Mesendoderm (in vitro differentiated cells): ENCODE measurements around the gene PPP4R1.
A peak's percentile ranks its signal among the peaks of the same experiment; 100 is the strongest.

Experiments used
- DNase-seq: peaks from one replicate; pipeline ENCODE4 v3.0.0; 2013
- H2AK5ac ChIP-seq: 2 replicates; pipeline ENCODE4 v1.6.1; 2013; ENCODE audit warnings: low read length, inconsistent platforms
- H2BK120ac ChIP-seq: 2 replicates; pipeline ENCODE4 v1.6.1; 2013; ENCODE audit warnings: low read depth, mild to moderate bottlenecking, low read length, moderate library complexity, mixed read lengths
- H2BK15ac ChIP-seq: replicated peaks from 2 replicates; pipeline ENCODE4 v1.6.1; 2013; ENCODE audit warnings: low read depth, mild to moderate bottlenecking, moderate library complexity
- H2BK5ac ChIP-seq: 2 replicates; pipeline ENCODE4 v1.6.1; 2013; ENCODE audit warnings: low read length, inconsistent platforms
- H3K18ac ChIP-seq: 2 replicates; pipeline ENCODE4 v1.6.1; 2013; ENCODE audit warnings: mild to moderate bottlenecking, low read length, mixed read lengths
- H3K23ac ChIP-seq: one replicate; pipeline ENCODE4 v1.6.1; 2013; ENCODE audit warnings: low read length
- H3K27ac ChIP-seq: 2 replicates; pipeline ENCODE4 v1.5.1; 2013; ENCODE audit warnings: low read depth, mild to moderate bottlenecking, inconsistent platforms, low read length, moderate library complexity
- H3K27me3 ChIP-seq: 2 replicates; pipeline ENCODE4 v1.6.1; 2013; ENCODE audit warnings: low read length, control low read depth, mild to moderate bottlenecking, inconsistent platforms; ENCODE audit not compliant: insufficient read depth, poor library complexity
- H3K36me3 ChIP-seq: 2 replicates; pipeline ENCODE4 v1.6.1; 2013; ENCODE audit warnings: low read length, inconsistent platforms; ENCODE audit not compliant: control insufficient read depth, insufficient read depth
- H3K4ac ChIP-seq: one replicate; pipeline ENCODE4 v1.6.1; 2013; ENCODE audit warnings: low read depth, mild to moderate bottlenecking, low read length, moderate library complexity
- H3K4me1 ChIP-seq: 2 replicates; pipeline ENCODE4 v1.6.1; 2013; ENCODE audit warnings: low read depth, low read length, inconsistent platforms; ENCODE audit not compliant: control insufficient read depth
- H3K4me2 ChIP-seq: 2 replicates; pipeline ENCODE4 v1.6.1; 2013; ENCODE audit warnings: low read length
- H3K4me3 ChIP-seq: 2 replicates; pipeline ENCODE4 v1.5.1; 2013; ENCODE audit warnings: mild to moderate bottlenecking, low read length
- H3K56ac ChIP-seq: one replicate; pipeline ENCODE4 v1.6.1; 2013; ENCODE audit warnings: low read length
- H3K79me1 ChIP-seq: 2 replicates; pipeline ENCODE4 v1.6.1; 2013; ENCODE audit warnings: low read length, inconsistent platforms
- H3K79me2 ChIP-seq: 2 replicates; pipeline ENCODE4 v1.6.1; 2013; ENCODE audit warnings: mild to moderate bottlenecking, low read length; ENCODE audit not compliant: control insufficient read depth, insufficient read depth
- H3K9ac ChIP-seq: 2 replicates; pipeline ENCODE4 v1.6.1; 2013; ENCODE audit warnings: low read length, inconsistent platforms
- H4K5ac ChIP-seq: one replicate; pipeline ENCODE4 v1.6.1; 2013; ENCODE audit warnings: low read length
- H4K8ac ChIP-seq: one replicate; pipeline ENCODE4 v1.6.1; 2013; ENCODE audit warnings: low read depth, mild to moderate bottlenecking, control low read depth, low read length, moderate library complexity
- WGBS: extraction: QIAGEN DNeasy Blood & Tissue Kit; methylation state at CpG from one replicate; pipeline ENCODE4 v1.1.7; 2013; ENCODE audit warnings: low lambda C conversion rate, missing lambda C conversion rate; ENCODE audit not compliant: insufficient coverage; ENCODE audit errors: extremely low coverage; 5-methylcytosine and 5-hydroxymethylcytosine counted together

The PPP4R1 gene

DNA sequence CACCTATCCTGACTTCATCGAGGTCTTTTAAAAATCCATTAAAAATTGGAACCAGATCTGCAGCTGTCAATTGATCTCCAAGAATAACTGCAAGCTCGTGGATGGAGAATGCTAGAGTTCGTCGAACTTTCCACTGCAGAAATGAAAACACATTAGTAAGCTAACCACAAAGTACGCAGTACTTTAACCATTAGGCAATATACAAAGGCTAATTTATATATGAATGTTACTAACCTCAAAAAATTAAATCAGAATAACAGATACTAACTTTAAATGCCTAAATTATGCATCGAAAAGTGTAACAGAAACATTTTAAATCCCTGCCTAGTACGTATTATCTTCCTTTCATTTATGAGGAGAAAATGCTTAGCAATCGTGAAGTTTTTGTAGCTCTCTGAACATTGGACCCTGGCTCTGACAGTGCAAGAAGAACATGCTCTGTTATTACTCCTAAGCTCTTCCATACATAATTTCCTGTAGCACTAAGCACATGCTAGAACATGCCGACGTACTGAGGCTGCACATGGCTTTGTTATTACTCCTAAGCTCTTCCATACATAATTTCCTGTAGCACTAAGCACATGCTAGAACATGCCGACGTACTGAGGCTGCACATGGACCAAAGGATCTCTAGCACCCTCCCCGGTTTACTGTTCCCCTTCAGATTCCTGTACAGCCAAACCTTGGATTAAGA, 57.0 kb downstream of the PPP4R1 start:
- no peak overlapping the region for H2BK15ac ChIP-seq
- H3K79me2 ChIP-seq = no peaks in the 10 kb centered on the region
- DNase-seq = no peak
- no peaks in the 10 kb centered on the region for H3K79me1 ChIP-seq
- H3K4me1 ChIP-seq = no peaks in the 10 kb centered on the region
- no peak overlapping the region for H4K5ac ChIP-seq
- H3K4ac ChIP-seq = no peak overlapping the region
- no peak overlapping the region for H3K9ac ChIP-seq
- H3K56ac ChIP-seq = no peak overlapping the region
- H4K8ac ChIP-seq = no peak overlapping the region
- peaks cover 12% of the 10 kb centered on the region for H3K36me3 ChIP-seq
- H2BK5ac ChIP-seq = no peak overlapping the region
- H2BK120ac ChIP-seq = no peak overlapping the region
- no CpG with 5 or more reads among the region's 13 CpGs for WGBS
- H3K18ac ChIP-seq = no peak overlapping the region
- H3K23ac ChIP-seq = no peak overlapping the region
- no peak overlapping the region for H2AK5ac ChIP-seq
- H3K4me3 ChIP-seq = no peak overlapping the region
- H3K27ac ChIP-seq = no peak overlapping the region
- H3K4me2 ChIP-seq = no peak overlapping the region
- no peaks in the 10 kb centered on the region for H3K27me3 ChIP-seq

DNA sequence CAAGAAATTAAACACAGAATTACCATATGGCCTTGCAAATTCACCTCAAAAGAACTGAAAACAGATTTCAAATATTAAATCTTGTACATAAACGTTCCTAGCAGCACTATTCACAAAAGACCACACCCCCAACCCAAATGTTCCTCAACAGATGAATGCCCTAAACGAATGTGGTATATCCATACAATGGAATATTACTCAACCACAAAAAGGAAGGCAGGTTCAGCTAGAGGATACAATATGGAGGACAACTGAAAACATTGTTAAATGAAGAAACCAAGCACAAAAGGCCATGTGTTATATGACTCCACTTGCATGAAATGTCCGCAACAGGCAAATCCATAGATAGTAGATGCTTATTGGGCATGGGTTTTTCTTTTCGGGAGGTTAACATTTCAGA, 61.7 kb downstream of the PPP4R1 start:
- Histone ChIP-seq H3K27ac (no peak overlapping the region), H3K4me2 (no peak overlapping the region), H3K79me1 (peaks cover 6% of the 10 kb centered on the region), H3K79me2 (no peaks in the 10 kb centered on the region), H3K18ac (no peak overlapping the region), H3K36me3 (peaks cover 19% of the 10 kb centered on the region), H2AK5ac (no peak overlapping the region), H2BK15ac (no peak overlapping the region), H3K23ac (no peak overlapping the region), H3K9ac (no peak overlapping the region), H3K27me3 (no peaks in the 10 kb centered on the region), H2BK5ac (no peak overlapping the region), H3K4ac (no peak overlapping the region), H4K8ac (no peak overlapping the region), H3K4me3 (peak overlapping the region; percentile 16), H3K56ac (no peak overlapping the region), H4K5ac (no peak overlapping the region), H3K4me1 (no peaks in the 10 kb centered on the region), H2BK120ac (no peak overlapping the region)
- WGBS = no CpG with 5 or more reads among the region's 4 CpGs
- DNase-seq = no peak

DNA sequence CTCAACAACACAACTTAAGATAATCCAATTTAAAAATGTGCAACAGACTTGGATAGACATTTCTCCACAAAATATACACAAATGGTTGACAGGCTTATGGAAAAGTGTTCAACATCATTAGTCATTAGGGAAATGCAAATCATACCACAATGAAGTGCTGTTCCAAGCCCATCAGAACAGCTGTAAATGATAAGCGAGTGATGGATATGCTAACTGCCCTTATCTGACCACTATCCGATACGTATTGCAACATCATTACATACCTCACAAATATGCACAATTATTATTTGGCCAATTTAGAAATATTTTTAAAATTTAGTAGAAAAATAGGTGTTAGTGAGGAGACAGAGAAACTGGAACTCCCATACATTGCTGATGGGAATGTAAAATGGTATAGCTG, 62.2 kb downstream of the PPP4R1 start:
- Histone ChIP-seq H4K5ac (no peak overlapping the region), H3K4me2 (no peak overlapping the region), H3K36me3 (peaks cover 21% of the 10 kb centered on the region), H3K27ac (no peak overlapping the region), H3K27me3 (no peaks in the 10 kb centered on the region), H4K8ac (no peak overlapping the region), H3K79me1 (peaks cover 7% of the 10 kb centered on the region), H2BK15ac (no peak overlapping the region), H3K4me1 (no peaks in the 10 kb centered on the region), H2AK5ac (no peak overlapping the region), H3K23ac (no peak overlapping the region), H3K56ac (no peak overlapping the region), H2BK5ac (no peak overlapping the region), H3K79me2 (no peaks in the 10 kb centered on the region), H3K4ac (no peak overlapping the region), H3K18ac (no peak overlapping the region), H3K4me3 (no peak overlapping the region), H2BK120ac (no peak overlapping the region), H3K9ac (no peak overlapping the region)
- no peak for DNase-seq
- no CpG with 5 or more reads among the region's 3 CpGs for WGBS

DNA sequence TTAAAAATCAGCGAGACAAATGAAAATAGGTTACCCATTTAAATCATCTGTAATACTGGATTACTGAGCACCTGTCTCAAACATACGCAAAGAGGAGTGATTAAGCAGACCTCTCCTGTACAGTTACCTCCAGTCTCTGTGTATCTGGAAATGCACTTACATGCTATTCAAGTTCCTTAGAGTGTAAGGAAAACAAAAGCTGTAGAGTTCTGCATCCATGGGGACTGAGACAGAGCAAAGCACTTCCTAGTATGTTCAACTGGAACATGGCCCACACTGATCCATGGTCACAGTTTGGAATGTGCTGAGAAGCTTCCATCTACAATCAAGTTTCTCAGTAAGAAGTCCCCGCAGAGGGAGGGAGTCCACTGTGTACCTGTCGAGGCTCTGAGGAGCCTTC, 63.9 kb downstream of the PPP4R1 start:
- no CpG with 5 or more reads among the region's 4 CpGs for WGBS
- H4K8ac ChIP-seq = no peak overlapping the region
- H3K56ac ChIP-seq = no peak overlapping the region
- H3K18ac ChIP-seq = no peak overlapping the region
- H3K4me3 ChIP-seq = no peak overlapping the region
- peaks cover 7% of the 10 kb centered on the region for H3K79me1 ChIP-seq
- no peaks in the 10 kb centered on the region for H3K27me3 ChIP-seq
- no peak overlapping the region for H3K23ac ChIP-seq
- H3K4me2 ChIP-seq = no peak overlapping the region
- H3K9ac ChIP-seq = no peak overlapping the region
- H3K36me3 ChIP-seq = peaks cover 22% of the 10 kb centered on the region
- H3K4me1 ChIP-seq = no peaks in the 10 kb centered on the region
- H3K27ac ChIP-seq = no peak overlapping the region
- H2BK15ac ChIP-seq = no peak overlapping the region
- no peaks in the 10 kb centered on the region for H3K79me2 ChIP-seq
- H2BK5ac ChIP-seq = no peak overlapping the region
- H3K4ac ChIP-seq = no peak overlapping the region
- no peak overlapping the region for H2BK120ac ChIP-seq
- H2AK5ac ChIP-seq = no peak overlapping the region
- no peak for DNase-seq
- no peak overlapping the region for H4K5ac ChIP-seq

DNA sequence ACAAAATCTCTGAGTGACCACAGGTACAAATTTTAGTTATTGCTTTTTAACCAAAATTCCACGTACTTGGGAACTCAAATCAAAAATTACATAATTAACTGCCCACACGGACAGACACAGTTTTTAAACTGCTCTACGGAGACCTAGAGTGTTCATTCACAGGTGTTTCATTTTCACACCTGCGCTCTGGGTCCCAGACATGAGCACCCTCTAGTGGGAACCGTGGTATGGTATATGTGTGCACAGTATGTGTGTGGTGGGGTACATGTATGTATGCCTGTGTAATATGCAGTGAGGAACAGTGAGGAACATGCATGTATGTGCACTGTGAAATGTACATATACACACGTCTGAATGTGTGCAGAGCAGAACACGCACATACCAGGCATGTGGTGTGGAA, 65.0 kb downstream of the PPP4R1 start:
- Histone ChIP-seq H3K9ac (no peak overlapping the region), H3K4ac (no peak overlapping the region), H3K79me2 (no peaks in the 10 kb centered on the region), H3K27ac (no peak overlapping the region), H2BK120ac (no peak overlapping the region), H2BK15ac (no peak overlapping the region), H3K27me3 (no peaks in the 10 kb centered on the region), H3K36me3 (peaks cover 23% of the 10 kb centered on the region), H3K4me3 (no peak overlapping the region), H3K18ac (no peak overlapping the region), H2BK5ac (no peak overlapping the region), H3K23ac (no peak overlapping the region), H3K56ac (no peak overlapping the region), H2AK5ac (no peak overlapping the region), H4K5ac (no peak overlapping the region), H3K79me1 (peaks cover 7% of the 10 kb centered on the region), H3K4me1 (no peaks in the 10 kb centered on the region), H3K4me2 (no peak overlapping the region), H4K8ac (no peak overlapping the region)
- no peak for DNase-seq
- WGBS = no CpG with 5 or more reads among the region's 7 CpGs

DNA sequence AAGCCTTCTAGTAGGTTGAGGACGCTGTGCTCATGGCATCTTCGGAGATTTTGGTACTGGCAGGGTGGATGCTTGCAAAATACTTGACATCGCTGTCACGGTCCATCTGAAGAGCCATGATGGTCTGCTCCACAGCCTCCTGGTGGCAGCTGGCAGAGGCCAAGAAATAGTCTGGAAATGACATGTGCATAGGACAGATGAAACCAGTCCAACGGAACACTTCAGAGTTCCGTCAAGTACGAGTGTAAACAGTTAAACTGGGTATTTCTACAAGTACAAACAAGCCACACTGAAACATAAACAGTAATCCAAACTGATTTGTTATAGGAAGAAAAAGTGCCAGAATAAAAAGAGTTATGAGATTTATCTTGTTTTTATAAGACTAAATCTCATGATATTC, 66.6 kb downstream of the PPP4R1 start:
- Histone ChIP-seq H3K27ac (peak overlapping the region; percentile 37), H2BK5ac (no peak overlapping the region), H2AK5ac (no peak overlapping the region), H2BK120ac (no peak overlapping the region), H3K23ac (no peak overlapping the region), H3K27me3 (no peaks in the 10 kb centered on the region), H3K4me1 (no peaks in the 10 kb centered on the region), H4K8ac (no peak overlapping the region), H3K56ac (no peak overlapping the region), H3K18ac (no peak overlapping the region), H3K79me2 (no peaks in the 10 kb centered on the region), H4K5ac (no peak overlapping the region), H3K36me3 (peaks cover 20% of the 10 kb centered on the region), H2BK15ac (no peak overlapping the region), H3K4me3 (no peak overlapping the region), H3K9ac (no peak overlapping the region), H3K79me1 (peaks cover 7% of the 10 kb centered on the region), H3K4me2 (no peak overlapping the region), H3K4ac (no peak overlapping the region)
- WGBS = no CpG with 5 or more reads among the region's 7 CpGs
- no peak for DNase-seq
